ENCODE data around the gene PRPF40A. TPM values are rescaled to one million over a fixed set of nuclear protein-coding genes. Genes with fewer than 3 reads are reported as not detected.

PRPF40A gene
- total and polyA plus RNA-seq, 10 of the 15 experiments (the other 5 are each of a cell fraction or from before 2014, with no cell fraction given), result 97.8 to 197 (median 144) TPM

DNA sequence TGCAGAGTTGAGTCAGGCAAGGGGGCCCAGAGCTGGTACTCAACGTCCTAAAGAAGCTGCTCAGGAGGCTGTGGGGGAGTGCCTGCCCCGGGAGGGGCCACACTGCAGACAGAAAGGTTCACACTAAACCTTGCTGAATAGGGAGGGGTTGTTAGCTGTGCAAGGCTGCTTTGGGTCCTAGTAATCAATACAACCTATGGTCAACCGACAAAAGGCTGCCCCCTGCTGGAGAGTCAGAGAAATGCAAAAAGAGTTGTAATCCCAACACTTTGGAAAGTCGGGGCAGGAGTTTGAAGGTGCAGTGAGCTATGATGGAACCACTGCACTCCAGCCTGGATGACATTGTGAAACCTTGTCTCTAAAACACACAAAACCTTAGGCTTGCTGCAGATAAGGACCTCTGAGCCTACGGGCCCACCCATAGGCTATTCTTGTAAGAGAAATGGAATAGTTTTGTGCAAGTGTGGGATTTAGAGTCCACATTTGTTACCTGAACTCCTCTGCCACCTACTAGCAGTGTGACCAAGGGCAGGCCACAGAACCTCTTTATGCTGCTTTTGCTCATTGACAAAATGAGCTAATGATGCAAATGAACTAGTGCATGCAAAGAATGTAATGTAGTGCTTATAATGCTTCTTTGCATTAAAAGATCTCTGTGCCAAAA lies 81.5 kb downstream of the PRPF40A start:
- no peak overlapping the region for H3K27ac ChIP-seq (ENCODE audit: control insufficient read depth, insufficient read depth)
- POLR2A ChIA-PET, result interaction anchor here (0.6 to 1.3 kb wide), 3 partner anchors 82 to 460 kb away, joined by 3 to 10 read pairs (median 4); partner anchors contain the start of genes PRPF40A and STAM2
- TF ChIP-seq, protein P1, sequence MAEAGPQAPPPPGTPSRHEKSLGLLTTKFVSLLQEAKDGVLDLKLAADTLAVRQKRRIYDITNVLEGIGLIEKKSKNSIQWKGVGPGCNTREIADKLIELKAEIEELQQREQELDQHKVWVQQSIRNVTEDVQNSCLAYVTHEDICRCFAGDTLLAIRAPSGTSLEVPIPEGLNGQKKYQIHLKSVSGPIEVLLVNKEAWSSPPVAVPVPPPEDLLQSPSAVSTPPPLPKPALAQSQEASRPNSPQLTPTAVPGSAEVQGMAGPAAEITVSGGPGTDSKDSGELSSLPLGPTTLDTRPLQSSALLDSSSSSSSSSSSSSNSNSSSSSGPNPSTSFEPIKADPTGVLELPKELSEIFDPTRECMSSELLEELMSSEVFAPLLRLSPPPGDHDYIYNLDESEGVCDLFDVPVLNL (IDR thresholded peaks at IDR 0.05; ENCODE audit: low read depth, low read length), result no peak
- TF ChIP-seq NRF1 (conservative IDR thresholded peaks at IDR 0.05; ENCODE audit: low read depth, low read length), result no peak
- no peak for TF ChIP-seq HDAC2 (IDR thresholded peaks at IDR 0.05)
- TF ChIP-seq RAD21 (IDR thresholded peaks at IDR 0.05; ENCODE audit: insufficient read depth, low read depth, low read length), result peak; percentile 86
- TF ChIP-seq, protein P2, sequence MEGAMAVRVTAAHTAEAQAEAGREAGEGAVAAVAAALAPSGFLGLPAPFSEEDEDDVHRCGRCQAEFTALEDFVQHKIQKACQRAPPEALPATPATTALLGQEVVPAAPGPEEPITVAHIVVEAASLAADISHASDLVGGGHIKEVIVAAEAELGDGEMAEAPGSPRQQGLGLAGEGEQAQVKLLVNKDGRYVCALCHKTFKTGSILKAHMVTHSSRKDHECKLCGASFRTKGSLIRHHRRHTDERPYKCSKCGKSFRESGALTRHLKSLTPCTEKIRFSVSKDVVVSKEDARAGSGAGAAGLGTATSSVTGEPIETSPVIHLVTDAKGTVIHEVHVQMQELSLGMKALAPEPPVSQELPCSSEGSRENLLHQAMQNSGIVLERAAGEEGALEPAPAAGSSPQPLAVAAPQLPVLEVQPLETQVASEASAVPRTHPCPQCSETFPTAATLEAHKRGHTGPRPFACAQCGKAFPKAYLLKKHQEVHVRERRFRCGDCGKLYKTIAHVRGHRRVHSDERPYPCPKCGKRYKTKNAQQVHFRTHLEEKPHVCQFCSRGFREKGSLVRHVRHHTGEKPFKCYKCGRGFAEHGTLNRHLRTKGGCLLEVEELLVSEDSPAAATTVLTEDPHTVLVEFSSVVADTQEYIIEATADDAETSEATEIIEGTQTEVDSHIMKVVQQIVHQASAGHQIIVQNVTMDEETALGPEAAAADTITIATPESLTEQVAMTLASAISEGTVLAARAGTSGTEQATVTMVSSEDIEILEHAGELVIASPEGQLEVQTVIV (IDR thresholded peaks at IDR 0.05; ENCODE audit: borderline replicate concordance, partially characterized antibody), result no peak
- peak; percentile 95 for TF ChIP-seq SMC3 (IDR thresholded peaks at IDR 0.05; ENCODE audit: borderline replicate concordance, low read length)
- TF ChIP-seq HDGF (IDR thresholded peaks at IDR 0.05), result no peak
- no peak for TF ChIP-seq IKZF1 (conservative IDR thresholded peaks at IDR 0.05)
- TF ChIP-seq, protein P3, sequence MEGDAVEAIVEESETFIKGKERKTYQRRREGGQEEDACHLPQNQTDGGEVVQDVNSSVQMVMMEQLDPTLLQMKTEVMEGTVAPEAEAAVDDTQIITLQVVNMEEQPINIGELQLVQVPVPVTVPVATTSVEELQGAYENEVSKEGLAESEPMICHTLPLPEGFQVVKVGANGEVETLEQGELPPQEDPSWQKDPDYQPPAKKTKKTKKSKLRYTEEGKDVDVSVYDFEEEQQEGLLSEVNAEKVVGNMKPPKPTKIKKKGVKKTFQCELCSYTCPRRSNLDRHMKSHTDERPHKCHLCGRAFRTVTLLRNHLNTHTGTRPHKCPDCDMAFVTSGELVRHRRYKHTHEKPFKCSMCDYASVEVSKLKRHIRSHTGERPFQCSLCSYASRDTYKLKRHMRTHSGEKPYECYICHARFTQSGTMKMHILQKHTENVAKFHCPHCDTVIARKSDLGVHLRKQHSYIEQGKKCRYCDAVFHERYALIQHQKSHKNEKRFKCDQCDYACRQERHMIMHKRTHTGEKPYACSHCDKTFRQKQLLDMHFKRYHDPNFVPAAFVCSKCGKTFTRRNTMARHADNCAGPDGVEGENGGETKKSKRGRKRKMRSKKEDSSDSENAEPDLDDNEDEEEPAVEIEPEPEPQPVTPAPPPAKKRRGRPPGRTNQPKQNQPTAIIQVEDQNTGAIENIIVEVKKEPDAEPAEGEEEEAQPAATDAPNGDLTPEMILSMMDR (IDR thresholded peaks at IDR 0.05 in 2 of 3, conservative IDR thresholded peaks at IDR 0.05 in 1 of 3; ENCODE audit: control insufficient read depth in 2 of 3, extremely low read depth in 1 of 3, insufficient read depth in 1 of 3, low read depth in 3 of 3, low read length in 3 of 3), result peak; percentile 73 to 84 (median 75)
- TF ChIP-seq POLR2AphosphoS5 (IDR thresholded peaks at IDR 0.05; ENCODE audit: low read length), result no peak
- TF ChIP-seq, protein P4, sequence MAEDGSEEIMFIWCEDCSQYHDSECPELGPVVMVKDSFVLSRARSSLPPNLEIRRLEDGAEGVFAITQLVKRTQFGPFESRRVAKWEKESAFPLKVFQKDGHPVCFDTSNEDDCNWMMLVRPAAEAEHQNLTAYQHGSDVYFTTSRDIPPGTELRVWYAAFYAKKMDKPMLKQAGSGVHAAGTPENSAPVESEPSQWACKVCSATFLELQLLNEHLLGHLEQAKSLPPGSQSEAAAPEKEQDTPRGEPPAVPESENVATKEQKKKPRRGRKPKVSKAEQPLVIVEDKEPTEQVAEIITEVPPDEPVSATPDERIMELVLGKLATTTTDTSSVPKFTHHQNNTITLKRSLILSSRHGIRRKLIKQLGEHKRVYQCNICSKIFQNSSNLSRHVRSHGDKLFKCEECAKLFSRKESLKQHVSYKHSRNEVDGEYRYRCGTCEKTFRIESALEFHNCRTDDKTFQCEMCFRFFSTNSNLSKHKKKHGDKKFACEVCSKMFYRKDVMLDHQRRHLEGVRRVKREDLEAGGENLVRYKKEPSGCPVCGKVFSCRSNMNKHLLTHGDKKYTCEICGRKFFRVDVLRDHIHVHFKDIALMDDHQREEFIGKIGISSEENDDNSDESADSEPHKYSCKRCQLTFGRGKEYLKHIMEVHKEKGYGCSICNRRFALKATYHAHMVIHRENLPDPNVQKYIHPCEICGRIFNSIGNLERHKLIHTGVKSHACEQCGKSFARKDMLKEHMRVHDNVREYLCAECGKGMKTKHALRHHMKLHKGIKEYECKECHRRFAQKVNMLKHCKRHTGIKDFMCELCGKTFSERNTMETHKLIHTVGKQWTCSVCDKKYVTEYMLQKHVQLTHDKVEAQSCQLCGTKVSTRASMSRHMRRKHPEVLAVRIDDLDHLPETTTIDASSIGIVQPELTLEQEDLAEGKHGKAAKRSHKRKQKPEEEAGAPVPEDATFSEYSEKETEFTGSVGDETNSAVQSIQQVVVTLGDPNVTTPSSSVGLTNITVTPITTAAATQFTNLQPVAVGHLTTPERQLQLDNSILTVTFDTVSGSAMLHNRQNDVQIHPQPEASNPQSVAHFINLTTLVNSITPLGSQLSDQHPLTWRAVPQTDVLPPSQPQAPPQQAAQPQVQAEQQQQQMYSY (CRISPR knock-in tag; IDR thresholded peaks at IDR 0.05), result no peak
- TF ChIP-seq KLF5 (IDR thresholded peaks at IDR 0.05; ENCODE audit: partially characterized antibody), result no peak
- no peak for TF ChIP-seq CEBPB (IDR thresholded peaks at IDR 0.05; ENCODE audit: borderline replicate concordance in 1 of 2, low read depth in 2 of 2, low read length in 2 of 2)
- TF ChIP-seq YY1 (IDR thresholded peaks at IDR 0.05; ENCODE audit: low read depth, low read length), result peak; percentile 57

More for the DNA sequence above, 81.5 kb downstream of the PRPF40A start:
- no peaks in the 10 kb centered on the region for H3K27me3 ChIP-seq (replicated peaks in 1 of 2; ENCODE audit: control insufficient read depth in 2 of 2, insufficient read depth in 2 of 2, low read length in 1 of 2)
- in situ Hi-C loops (cut with MboI) (no loop called here), intact Hi-C loops (cut with micrococcal nuclease; ENCODE audit: unreplicated experiment) (loop anchor here (1.0 to 5.0 kb wide), 5 partner anchors 168 to 598 kb away; partner anchors contain the start of gene FMNL2)
- SMC1A ChIA-PET (ENCODE audit: uncharacterized antibody, unreplicated experiment), result interaction anchor here (0.6 to 2.7 kb wide), 46 partner anchors 9 to 597 kb away, joined by 3 to 22 read pairs (median 5); partner anchors contain the start of gene STAM2
- no peaks in the 10 kb centered on the region for H3K4me1 ChIP-seq (ENCODE audit: control insufficient read depth, insufficient read depth, low read length)
- no peak overlapping the region for H3K9ac ChIP-seq (ENCODE audit: control insufficient read depth, insufficient read depth, low read length)
- no peaks in the 10 kb centered on the region for H3K79me2 ChIP-seq (ENCODE audit: control insufficient read depth, insufficient read depth, low read length)
- ATAC-seq (peak; percentile 89), FAIRE-seq (peak; percentile 83), DNase-seq (ENCODE audit: low read depth, low spot score) (no peak)
- no peak overlapping the region for H3K4me3 ChIP-seq
- H2AFZ ChIP-seq (ENCODE audit: control insufficient read depth, low read depth, low read length), result no peak overlapping the region
- no peaks in the 10 kb centered on the region for H3K9me3 ChIP-seq (replicated peaks; ENCODE audit: control insufficient read depth, insufficient read depth, low read length)
- no TSS peak for BruUV-seq (replicated peaks)
- RAD21 ChIA-PET (ENCODE audit: unreplicated experiment), result interaction anchor here (0.8 to 4.4 kb wide), 31 partner anchors 9 to 603 kb away, joined by 3 to 42 read pairs (median 4); partner anchors contain the start of gene STAM2
- H4K20me1 ChIP-seq (ENCODE audit: control insufficient read depth, insufficient read depth), result no peaks in the 10 kb centered on the region
- no peaks in the 10 kb centered on the region for H3K36me3 ChIP-seq (ENCODE audit: control insufficient read depth in 2 of 2, insufficient read depth in 2 of 2, low read length in 1 of 2)
- H3K4me2 ChIP-seq (ENCODE audit: control insufficient read depth, insufficient read depth), result no peak overlapping the region
- CTCF ChIA-PET, result interaction anchor here (0.7 to 5.6 kb wide), 65 partner anchors 9 to 599 kb away, joined by 3 to 59 read pairs (median 4); partner anchors contain the start of genes FMNL2 and STAM2
- 2% methylated on average over 5 of the region's 5 CpGs for WGBS (ENCODE audit: insufficient coverage, insufficient replicate concordance, low lambda C conversion rate, missing lambda C conversion rate)

Data from GM12878 (cell line).